CD4-positive, alpha-beta T cell treated with Interferon alpha-2 for 1 hour (primary cell): ENCODE results near the gene CGA.
A peak's percentile ranks its signal among the peaks of the same experiment; 100 is the strongest.
"Not testable (repeated sequence)": the region's sequence is repeated elsewhere in the genome, so short reads cannot be mapped to it uniquely, and the experiment has no call there.

Source experiments
- DNase-seq, 2 donors: peaks; one replicate each; pipeline ENCODE4 v3.0.0-alpha.2; 2020 to 2022

The CGA gene

DNA sequence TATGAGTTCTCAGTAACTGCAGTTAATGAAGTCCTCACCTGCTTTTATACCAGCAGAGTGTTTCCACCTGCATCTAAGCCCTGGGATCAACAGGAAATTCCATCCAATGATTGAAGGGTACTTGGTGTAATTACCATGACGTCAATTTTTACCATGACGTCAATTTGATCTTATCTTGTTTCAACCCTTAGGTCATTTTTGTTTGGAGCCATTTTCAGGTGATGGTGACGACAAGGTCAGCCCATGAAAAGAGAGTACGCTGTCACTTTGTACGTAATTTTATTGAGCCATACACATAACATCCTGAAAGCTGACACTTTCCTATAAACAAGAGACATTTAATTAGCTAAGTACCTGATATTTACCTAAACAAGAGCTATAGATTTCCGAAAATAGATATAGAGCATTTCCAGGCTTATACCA, at the start of gene CGA:
TSS of gene CGA (minus strand) at position 20 of the 423 bp plus-strand sequence. CDS start 6,906 bp downstream, outside the sequence.
- DNase-seq = no peak

DNA sequence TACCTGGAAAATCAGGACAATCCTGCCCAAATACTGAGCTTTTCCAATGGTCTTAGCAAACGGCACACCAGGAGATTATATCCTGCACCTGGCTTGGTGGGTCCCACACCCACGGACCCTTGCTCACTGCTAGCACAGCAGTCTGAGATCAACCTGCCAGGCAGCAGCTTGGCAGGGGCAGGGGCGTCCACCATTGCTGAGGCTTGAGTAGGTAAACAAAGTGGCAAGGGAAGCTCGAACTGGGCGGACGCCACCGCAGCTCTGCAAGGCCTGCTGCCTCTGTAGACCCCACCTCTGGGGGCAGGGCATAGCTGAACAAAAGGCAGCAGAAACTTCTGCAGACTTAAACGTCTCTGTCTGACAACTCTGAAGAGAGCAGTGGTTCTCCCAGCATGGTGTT, 45.0 kb upstream of the CGA start:
- not testable (repeated sequence) for DNase-seq

DNA sequence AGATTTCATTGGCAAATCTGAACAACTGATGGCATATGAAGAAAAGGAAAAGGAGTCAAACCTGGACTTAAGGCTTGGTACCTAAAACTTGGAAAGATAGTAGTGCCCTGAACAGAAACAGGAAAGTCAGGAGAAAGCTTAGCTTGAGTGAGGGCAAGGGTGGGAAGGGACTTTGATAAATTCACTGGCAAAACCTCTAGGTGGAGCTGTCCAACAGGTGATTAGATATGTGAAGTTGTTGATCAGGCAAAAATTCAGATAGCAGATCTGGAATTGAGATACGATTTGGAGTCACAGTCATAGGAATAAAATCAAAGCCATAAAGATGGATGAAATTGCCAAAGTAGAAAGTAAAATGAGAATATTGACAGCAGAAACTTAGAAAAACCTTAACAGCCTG, 44.3 kb upstream of the CGA start:
- peak; percentile 48 to 79 for DNase-seq

DNA sequence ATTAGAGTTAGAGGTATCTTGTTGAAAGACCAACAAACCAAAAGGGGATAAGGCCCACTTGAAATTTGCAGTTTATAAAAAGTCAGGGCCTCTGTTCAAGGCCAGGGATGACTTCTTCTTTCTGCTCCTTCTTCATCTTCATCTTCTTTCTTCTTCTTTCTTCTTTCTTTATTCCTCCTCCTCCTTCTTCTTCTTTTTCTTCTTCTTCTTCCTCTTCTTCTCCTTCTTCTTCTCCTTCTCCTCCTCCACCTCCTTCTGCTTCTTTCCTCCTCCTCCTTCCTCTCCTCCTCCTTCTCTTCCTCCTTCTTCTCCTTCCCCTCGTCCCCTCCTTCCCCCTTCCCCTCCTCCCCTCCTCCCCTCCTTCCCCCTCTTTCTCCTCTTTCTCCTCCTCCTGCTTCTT, 42.1 kb upstream of the CGA start:
- no peak for DNase-seq

DNA sequence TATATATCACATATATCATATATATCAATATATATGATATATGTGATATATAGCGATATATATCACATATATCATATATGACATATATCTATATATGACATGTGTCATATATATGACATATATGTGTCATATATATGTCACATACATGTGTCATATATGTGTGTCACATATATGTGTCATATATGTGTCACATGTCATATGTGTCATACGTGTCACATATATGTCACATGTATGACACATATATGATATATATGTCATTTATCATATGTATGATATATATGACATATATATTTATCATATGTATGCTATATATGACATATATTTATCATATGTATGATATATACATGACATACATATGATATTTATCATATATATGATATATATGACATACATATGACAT, 32.8 kb upstream of the CGA start:
- DNase-seq = no peak

DNA sequence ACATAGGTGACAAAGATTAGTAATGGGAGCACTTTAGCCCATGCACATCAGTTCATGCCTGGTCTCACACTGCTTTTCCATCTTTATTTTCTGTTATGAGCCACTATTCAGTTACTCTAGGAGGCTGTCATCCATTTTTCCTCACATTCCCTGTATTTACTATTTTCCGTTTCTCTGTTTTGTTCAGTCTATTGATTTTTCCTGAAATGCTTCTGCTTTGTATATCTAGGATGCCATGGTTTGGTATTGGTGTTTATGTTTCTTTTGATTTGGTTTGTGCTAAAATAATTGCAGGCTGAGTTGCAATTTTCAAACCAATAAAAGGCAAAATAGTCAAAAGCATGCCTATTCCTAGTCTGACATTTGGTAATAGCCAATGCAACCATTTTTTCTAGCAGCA, 31.6 kb upstream of the CGA start:
- DNase-seq = no peak

DNA sequence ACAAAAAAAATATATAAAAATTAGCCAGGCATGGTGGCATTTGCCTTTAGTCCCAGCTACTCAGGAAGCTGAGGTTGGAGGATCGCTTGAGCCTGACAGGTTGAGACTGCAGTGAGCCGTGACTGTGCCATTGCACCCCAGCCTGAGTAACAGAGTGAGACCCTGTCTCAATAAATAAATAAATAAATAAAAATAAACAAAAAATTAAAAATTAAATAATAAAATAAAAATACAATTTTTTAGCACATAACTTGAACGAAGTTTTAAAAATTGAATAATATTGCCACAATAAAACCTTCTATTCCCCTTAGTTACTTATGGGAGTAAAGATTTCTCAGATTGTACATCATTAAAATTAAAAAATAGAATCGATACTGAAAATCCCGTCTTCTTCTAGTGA, 29.2 kb upstream of the CGA start:
- no peak for DNase-seq

DNA sequence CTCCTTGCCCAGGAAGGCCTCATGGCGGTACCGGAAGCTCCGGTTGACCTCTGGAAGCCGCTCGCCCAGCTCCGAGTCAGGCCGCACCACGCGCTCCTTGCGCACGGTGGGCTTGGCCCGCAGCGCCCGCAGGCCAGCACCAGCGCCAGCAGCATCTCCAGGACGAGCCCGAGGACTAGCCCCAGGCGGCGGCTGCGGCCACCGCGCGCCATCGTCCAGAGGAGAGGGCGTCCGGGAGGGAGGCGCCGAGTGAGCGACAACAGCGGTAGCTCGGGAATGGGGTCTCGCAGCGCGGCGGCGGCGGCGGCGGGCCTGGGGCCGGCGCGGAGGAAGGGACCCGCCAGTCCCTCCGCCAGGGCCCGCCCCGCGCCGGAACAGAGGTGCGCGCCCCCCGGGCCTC, 27.6 kb upstream of the CGA start:
- no peak for DNase-seq

DNA sequence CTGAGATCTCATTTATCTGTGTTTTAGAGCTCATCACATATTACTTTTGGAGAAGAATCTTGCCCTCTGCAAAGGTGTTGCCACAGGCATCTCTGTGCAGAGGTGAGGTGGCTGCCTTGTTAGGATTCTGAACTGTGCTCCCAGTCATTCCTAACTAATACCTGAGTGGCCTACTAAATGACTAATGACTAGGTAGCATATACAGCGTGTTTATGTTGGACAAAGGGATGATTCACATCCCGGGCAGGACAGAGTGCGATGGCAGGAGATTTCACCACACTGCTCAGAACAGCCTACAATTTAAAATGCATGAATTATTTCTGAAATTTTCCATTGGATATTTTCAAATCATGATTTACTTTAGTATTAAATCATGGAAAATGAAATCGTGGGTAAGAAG, 23.1 kb upstream of the CGA start:
- DNase-seq = no peak

DNA sequence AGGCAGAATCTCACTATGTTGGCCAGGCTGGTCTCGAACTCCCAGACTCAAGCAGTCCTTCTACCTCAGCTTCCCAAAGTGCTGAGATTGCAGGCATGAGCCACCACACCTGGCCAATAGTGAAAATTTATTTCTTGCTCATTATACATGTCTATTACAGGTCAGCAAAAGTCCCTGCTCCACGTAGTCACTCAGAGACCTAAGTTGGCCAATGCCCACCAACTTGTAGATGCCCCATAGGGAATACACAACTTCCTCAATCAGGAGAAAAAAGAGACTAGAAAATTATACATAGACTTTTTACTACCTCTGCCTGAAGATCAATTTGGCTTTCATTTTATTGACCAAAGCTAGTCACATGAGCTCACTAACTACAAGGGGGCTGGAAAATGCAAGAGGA, 22.0 kb upstream of the CGA start:
- no peak for DNase-seq

DNA sequence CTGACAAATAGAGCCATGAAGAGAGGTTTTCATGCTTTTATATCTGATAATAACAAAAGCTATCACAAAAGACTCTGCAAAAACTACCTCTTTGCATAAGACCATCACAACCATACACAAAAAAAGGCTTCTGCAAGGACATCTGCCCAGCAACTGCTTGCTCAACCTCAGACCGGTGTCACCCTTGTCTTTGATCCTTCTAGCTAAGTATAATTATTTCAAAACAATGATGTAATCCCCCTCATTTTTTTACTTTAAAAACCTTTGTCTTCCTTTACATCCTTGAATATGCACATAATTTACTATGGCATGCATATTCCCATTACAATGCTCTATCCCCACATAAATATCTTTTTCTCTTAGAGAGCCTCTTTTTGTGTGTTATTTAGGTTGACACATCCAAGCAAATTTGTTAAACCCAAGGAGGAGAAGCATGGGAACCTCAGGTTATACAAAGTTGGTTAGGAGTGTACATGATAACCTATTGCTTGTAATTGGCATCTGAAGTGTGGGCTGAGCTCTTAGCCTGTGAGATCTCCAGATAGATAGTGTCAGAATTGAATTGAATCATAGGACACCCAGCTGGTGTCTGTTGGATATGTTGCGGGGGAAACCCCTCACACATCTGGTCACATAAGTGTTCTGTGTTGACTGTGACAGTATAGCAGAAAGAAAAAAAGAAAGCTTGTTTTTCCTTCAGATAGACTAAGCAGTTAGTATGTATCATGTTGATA, 20.7 kb upstream of the CGA start:
- DNase-seq = no peak

DNA sequence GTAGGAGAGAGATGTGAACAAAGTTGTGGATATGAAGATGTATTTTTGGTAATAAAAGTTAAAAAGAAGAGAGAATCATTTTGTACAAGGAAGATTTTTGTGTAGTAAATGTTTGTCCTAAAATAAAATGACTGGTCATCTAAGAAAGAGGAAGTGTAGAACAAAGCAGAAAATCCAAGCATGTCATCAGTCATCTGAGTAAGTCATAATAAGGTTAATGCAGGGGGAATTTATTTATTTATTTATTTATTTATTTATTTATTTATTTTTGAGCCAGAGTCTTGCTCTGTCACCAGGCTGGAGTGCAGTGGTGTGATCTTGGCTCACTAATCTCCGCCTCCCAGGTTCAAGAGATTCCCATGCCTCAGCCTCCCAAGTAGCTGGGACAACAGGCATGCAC, 15.7 kb upstream of the CGA start:
- DNase-seq = no peak

DNA sequence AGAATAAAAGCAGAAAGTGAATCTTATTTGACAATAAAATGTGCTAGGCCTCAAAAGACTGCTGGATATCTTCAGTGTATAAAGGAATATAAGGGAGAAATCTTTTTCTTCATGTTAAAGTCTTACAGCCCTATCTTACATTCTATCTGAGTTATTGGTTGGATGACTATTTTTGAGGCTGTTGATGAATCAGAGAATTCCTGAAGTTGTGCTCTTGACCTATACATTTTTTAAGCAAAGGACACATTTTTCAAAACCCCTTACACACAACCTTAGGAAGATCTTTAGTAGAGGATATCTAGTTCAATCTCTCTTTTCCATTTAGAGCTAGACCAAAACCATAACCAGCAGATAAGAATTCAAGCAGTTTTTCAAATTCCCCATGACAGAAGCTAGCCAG, 10.9 kb upstream of the CGA start:
- no peak for DNase-seq

DNA sequence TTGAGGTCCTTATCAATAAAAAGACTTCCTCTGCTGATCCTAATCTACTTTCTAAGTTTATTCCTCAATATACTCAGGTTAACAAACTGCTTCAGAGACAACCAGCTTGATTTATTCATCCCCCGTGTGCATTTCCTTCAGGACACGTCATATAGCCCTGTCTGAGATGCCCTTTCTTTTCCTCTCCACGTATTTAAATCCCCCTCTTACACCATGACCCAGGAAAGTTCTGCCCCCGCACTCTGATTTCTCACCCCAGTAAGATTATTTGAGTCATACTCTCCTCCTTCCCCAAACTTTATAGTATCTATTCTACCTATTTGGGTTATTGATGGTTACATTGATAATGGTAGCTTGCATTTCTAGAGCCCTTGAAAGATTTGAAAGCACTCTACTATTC, 9.8 kb upstream of the CGA start:
- no peak for DNase-seq

DNA sequence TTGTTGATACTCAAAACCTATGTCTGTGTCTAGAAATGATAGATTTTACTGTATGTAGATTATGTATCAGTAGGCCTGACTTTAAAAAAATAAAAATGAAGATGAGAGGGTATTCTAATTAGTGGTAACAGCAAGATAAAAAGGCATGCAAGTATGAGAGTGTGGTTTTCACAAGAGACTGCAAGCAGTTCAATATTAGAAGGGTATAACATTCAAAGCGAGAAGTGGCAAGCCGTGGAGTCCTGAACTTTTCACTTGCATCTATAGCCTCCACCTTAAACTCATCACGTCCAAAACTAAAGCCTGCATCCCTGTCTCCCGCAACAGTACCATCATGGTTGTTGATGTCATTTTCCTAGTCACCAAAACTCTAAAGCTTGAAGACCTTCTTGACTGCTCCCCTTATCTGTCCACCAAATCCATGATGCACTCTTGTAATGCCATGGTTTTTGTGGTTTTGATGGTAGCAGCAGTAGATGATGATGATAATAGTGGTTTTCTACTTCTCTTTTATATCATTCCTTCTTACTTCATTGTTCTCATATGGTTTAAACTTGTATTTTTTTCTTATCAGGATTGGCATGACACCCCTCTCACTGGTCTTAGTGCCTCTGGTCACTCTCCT, 9.2 kb upstream of the CGA start:
- no peak for DNase-seq

DNA sequence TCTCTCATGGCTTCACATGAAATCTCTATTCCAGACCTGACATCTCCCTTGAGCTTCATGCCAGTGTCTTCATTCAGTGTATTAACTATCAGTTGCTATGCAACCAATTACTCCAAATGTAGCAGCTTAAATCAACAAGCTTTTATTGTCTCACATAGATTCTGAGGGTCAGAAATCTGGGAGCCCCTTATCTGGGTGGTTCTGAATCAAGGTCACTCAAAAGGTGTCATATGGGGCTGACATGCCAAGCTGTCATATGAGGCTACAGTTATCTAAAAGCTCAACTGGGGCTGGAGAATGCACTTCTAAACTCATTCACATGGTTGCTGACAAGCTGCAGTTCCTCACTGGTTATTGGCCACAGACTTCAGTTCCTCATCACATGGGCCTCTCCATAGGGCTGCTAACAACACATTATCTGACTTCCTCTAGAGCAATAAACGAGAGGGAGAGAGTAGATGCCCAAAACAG, 7.3 kb upstream of the CGA start:
- no peak for DNase-seq

DNA sequence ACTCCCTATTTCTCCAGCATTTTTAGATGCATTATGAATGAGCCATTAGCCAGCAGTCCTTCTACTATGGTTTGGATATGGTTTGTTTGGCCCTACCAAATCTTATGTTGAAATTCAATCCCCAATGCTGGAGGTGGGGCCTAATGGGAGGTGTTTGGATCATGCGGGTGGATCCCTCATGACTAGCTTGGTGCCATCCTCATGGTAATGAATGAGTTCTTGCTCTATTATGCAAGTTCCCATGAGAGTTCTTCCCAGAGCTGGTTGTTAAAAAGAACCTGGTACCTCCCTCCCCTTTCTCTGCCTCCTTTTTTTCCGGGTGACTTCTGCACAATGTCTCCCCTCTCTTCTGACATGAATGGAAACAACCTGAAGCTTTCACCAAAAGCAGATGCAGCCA, 6.2 kb upstream of the CGA start:
- no peak for DNase-seq

DNA sequence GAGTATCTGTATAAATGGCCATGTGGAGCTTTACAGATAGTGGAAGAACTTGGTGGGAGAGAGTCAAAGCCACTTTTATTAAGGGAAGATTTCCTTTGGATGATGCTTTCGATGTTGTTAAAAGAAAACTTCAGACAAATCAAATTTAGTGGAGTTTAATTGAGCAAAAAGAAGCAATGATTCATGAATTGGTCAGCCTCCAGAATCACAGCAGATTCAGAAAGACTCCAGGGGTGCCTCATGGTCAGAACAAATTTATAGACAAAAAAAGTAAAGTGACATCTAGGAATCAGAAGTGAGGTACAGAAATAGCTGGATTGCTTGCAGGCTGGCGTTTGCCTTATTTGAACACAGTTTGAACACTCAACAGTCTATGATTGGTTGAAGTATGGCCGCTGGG, 5.3 kb upstream of the CGA start:
- DNase-seq = no peak

DNA sequence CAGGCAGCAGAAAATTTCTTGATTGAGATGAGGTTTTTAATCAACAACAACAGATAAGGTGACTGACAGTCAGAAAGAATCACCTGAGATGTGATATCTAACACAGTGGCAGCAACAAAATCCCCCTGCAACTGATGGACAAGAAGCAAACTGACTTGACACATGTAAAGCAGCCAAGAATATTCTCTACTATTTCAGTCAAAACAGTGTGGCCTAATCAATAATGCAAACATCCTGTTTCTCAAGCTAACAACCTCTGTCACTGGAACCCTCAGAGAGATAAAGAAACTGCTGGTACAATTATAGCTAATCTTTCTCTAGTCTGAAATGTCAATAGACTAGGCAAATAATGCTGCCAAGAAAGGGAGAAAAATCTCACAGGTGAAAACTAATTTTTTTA, 4.6 kb upstream of the CGA start:
- no peak for DNase-seq

DNA sequence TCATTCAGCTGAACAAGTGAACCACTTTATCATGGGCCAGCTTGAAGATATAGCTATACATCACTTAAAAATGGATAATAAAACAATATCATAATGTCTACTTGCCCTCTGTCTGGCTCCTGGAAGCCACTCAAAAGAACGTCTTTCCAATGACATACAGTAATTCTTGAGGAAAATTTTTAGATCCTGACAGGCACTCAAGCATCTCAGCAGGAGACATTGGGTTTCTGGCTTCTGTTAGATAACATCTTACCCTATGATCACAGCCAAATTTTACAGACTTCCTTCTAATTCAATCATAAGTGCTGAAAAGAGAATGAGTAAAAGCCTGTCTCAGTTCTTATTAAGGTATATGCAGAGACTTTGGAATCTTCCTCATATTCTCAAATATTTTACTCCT, 330 bp downstream of the CGA start:
- no peak for DNase-seq

DNA sequence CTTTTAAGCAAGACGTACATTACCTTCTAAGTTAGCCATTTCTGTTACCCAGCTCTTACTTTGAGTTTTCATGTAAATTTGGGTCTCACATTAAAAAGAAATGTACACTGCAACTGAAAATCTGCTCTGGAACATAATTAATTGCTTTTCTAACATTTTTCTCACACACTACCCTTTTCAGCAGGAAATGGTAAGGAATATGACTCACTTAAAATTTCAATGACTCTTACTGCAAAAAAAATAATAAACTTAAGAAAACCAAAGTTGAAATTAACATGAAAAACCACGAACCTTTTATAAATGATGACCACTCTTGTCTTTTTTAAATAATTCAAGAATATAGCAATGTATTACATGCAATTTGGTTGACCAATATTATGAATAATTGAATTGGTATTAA, 1.3 kb downstream of the CGA start:
- no peak for DNase-seq

DNA sequence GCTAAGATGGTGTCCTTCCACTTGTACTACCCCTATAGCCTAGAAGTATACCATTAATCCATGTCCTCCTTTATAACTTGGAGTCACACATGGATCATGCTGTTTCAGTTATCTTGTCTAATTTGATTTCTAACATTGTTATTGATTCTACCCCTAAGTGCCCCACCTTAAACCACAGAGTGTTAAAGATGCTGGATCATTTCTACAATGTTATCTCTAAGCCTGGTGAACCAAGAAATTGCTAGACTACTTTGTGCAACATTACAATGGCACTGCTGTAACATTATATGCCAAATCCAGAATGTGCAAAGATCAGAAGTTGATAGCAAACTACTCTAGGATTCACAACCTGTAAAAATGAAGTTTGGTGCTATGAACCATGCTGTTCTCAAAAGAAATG, 1.7 kb downstream of the CGA start:
- DNase-seq = no peak

DNA sequence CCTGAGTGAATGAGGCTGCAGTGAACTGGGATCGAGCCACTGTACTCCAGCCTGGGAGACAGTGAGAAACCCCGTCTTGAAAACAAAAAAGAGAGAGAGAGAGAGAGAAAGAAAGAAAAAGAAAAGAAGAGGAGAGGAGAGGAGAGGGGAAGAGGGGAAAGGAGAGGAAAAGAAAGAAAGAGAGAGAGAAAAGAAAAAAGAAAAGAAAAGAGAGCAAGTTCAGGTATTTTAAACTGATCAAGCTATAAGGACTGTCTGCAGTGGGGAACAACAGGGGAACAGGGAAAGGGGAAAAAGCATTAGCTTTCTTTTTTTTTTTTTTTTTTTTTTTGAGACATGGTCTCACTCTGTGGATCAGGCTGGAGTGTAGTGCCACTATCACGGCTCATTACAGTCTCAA, 2.5 kb downstream of the CGA start:
- DNase-seq = no peak

DNA sequence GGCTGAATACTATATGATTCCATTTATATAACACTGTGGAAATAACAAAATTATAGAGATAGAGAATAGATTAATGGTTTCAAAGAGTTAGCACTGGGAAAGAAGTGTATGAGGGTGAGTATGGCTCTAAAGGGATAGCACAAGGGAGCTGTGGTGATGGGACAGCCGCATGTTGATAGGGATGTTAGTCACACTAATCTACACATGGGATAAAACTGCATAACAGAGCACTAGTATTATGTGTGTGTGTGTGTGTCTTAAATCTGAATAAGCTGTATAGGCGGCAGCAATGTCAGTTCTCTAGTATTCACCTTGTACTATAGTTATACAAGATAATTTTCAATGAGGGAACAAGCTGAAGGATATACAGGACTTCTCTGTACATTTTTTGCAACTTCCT, 5.8 kb downstream of the CGA start:
- DNase-seq = no peak

DNA sequence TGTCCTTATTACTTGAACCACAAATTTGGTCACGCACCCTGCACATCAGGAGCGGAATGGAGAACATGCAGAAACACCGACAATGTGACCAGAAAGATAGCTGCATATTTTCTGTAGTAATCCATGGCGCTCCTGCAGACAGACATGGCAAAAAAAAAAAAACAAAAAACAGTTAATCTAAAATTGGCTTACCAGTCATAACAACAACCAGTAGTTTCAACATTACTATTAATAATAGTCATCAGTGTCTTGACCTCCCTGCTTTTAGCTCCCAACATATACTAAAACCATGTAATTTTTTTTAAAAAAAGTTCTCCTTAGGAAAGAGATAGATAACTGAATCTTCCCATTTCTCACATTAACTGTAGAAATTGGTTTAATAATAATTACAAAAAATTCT, 6.8 kb downstream of the CGA start:
- DNase-seq = no peak
